Inflammatory macrophage treated with lipopolysaccharide for 1 hour (primary cell): ENCODE data around the gene C8G.
A peak's percentile ranks its signal among the peaks of the same experiment; 100 is the strongest.

Source experiments
- DNase-seq, 2 donors: peaks; one replicate each; pipeline ENCODE4 v3.0.0-alpha.2; 2020 to 2022

The C8G gene

GRCh38 chr9:136955202-136955942 is 10.3 kb downstream of the C8G start:
- DNase-seq: no peak

- DNase-seq: no peak
These were observed 10.9 kb downstream of the C8G start for GRCh38 chr9:136955943-136956335.

- no peak for DNase-seq
These were observed 11.6 kb downstream of the C8G start for GRCh38 chr9:136956604-136957003.

GRCh38 chr9:136957461-136957860 is 12.4 kb downstream of the C8G start:
- no peak for DNase-seq

DNA sequence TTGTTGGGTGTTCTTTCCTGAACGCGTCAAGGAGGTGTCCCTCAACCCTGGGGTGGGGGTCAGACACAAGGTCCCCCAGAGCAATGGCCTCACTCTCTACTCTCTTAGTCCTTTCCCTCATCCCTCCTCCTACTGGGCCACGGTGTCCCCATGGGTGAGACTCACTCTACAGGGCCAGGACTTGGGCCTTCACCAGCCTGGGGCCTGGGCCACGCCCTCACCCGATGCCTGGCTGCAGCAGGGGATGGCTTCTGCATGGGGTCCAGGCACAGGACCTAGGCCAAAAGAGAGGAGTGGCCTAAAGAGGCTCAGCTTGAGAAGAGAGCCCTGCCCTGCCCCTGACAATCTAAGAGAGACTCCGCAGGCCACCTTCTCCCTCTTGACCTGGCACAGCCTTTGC is 12.9 kb downstream of the C8G start:
- DNase-seq: no peak

- no peak for DNase-seq
These were observed 13.4 kb downstream of the C8G start for GRCh38 chr9:136958473-136958872.

DNA sequence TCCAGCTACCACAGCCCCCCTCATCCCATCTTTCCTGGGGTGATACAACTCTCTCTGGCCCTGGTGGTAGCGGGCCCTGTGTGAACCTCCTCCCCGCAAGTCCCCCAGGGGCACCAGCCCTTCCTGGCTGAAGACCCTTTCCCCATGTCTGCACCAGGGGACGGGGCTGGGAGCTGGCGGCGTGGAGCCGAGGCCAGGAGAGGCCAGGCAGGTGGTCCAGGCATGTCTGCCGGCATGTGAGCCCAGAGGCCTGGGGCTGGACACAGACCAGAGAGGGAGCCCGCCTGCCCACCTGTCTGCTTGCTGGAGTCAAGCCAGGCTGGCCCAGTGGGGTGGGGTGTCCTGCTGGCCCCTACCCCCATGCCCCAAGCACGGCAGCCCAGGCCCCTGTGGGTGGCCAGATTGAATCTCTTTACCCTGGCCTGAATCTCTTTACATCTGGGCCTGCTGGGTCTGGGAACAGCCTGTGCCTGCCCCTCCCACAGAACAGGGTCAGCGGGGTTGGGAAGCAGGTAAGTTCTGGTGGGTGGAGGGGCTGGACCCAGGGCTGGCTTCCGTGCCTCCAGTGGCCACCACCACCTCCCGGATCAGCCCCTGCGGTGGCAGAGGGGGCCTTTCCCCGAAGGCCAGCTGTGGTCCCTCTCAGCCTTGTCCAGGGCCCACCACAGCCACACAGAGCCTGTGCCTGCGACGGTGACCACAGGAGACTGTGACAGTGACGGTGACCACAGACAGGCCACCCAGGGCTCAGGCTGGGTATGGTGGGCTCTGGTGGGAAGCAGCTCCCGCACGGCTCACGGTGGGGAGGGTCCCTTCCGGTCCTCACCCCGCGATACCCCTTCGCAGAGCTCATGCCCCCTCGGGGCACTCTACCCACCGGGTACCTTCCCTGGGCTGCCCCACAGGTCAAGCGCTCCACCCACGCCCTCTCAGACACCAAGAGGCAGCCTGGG is 14.1 kb downstream of the C8G start:
- no peak for DNase-seq

- DNase-seq: no peak
These were observed 15.3 kb downstream of the C8G start for GRCh38 chr9:136960212-136960937.

- DNase-seq: no peak
These were observed 15.9 kb downstream of the C8G start for GRCh38 chr9:136960938-136961275.

DNA sequence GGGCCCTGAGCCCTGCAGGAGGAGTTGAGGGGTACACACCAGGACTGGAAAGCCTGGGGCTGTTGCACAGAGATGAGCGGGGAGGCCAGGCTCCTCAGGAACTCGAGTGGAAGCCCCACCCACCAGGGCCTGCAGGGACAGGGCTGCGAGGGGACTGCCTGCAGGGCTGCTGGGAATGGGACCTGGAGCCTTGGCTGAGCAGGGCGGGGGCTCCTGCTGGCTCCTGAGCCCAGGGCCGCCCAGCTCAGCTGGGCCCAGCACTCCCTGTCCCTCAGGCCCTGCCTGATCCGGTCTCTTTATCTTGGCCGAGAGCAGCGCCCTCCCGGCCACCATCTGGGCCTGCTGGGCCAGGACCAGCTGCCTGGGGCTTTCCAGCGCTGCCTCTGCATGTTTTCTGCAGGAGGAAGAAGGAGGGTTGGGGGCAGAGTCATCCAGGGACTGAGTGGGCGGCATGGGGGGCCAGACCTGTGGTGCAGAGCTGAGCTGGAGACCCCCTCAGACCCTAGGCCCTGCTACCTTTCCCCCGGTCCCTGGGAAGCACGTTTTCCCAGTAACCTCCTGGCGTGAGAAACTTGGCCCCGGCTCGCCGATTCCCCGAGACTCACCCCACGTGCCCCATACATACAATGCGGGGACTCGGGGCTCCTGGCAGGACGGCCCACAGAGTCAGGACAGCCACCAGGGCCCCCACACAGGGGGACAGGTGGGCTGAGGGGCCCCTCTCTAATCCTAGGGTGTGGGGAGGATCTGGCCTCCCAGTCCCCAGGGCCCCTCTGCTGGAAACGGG is 16.4 kb downstream of the C8G start:
- DNase-seq: no peak

- DNase-seq: no peak
These were observed 17.1 kb downstream of the C8G start for GRCh38 chr9:136962163-136962562.

- DNase-seq: no peak
These were observed 17.7 kb downstream of the C8G start for GRCh38 chr9:136962701-136963248.

DNA sequence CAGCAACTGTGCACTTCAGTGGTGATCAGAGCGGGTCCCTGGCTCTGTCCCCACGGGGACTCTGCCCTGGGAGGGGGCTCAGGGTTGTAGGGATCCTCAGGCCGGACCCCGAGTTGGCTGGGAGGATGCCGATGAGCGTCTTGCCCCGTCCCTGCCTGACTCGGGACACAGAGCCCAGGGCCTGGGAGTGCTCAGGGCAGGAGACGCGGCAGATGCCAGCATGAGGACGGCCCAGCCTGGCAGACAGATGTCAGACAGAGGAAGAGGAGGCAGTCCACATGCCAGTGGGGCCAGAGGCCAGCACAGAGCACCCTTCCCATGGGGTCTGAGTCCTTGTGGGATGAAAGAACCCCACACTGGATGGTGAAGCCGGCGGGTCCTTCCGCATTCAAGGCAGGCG is 18.3 kb downstream of the C8G start:
- no peak for DNase-seq

DNA sequence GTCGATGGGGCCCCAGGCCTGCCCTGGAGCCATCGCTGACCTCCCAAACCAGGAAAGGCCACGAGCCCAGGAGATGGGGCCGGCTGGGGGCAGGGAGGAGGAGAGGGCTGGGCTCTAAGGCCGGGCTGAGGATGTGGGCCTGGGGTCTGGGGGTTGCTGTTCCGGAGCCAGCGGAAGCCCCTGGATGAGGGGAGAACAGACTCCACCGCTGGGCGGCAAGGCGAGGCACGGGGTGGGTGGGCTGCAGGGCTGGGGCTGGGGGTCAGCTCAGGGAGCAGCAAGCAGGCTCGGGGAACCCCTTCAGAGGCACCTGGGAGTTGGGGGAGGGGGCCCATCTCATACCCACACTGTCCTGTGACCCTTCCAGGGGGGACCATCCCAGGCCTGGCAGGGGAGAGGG is 18.7 kb downstream of the C8G start:
- DNase-seq: no peak

GRCh38 chr9:136964171-136964689 is 19.2 kb downstream of the C8G start:
- DNase-seq: no peak

DNA sequence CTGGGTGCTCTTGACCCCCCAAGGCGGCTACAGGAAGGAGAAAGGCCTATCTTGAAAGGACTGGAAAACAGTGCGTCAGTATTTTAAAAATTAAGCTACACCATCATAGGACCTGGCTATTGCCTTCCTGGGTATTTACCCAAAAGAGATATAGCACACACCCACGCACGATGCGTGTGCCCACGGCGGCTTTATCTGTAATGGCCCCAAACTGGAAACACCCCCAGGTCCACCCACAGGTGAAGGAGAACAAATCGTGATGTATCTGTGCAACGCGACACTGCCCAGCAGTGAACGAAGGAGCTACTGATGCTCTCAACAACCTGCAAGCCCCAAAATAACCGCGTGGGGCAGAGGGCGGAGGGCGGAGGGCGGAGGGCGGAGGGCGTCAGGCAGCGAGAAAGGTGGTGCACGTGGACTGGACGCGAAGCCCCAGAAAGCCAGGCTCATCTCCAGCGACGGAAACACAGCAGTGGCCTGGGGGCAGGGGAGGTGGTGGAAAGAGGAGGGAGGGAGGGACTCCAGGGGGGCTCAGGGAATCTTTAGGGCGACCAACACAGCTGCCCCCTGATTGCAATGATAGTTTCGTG is 19.9 kb downstream of the C8G start:
- DNase-seq: no peak

GRCh38 chr9:136965771-136966484 is 20.9 kb downstream of the C8G start:
- DNase-seq: peak; percentile 49 to 71

- no peak for DNase-seq
These were observed 23.5 kb downstream of the C8G start for GRCh38 chr9:136968333-136969127.

DNA sequence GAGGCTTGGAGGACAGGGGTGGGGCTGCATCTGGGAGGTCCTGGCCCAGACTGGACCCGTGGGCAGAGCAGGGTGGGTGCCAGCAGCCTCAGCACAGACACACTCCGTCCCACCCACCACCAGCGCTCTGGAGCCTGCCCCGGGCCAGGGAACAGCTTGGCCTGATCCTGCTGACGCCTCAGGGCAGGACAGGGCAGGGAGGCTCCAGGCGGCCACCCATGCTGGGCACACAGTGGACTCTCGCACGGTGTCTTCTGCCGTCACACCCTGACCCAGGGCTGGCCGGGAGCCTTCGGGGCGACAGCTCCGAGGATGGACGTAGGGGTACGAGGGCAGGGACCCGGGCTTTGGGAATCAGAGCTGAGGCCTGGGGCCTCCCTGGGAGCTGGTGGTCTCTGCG is 24.1 kb downstream of the C8G start:
- DNase-seq: no peak

DNA sequence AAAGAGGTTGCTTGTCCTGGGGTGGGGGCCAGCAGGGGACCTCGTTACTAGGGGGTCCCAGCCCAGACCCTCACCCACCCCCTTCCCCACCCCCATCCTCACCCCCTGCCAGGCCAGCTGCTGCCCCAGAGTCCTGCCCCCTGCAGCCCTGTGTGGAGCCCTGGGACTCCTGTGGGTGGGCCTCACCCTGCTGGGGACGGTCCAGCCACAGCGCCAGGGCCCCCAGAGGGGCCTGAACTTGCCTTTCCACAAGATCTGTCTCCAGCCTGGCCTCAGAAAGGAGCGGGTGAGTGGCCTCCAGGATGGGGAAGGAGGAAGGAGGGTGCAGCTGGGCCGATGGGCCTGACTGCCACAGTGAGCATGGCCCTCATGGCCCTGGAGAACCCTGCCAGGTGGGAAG is 24.7 kb downstream of the C8G start:
- DNase-seq: no peak
